Activated CD4-positive, alpha-beta T cell treated with anti-CD3 and anti-CD28 coated beads, Interleukin-2, amount 50 U/mL, for 1 hour (primary cell): Measurements from ENCODE around the gene SERPINE1.
"Not testable (repeated sequence)": the region's sequence is repeated elsewhere in the genome, so short reads cannot be mapped to it uniquely, and the experiment has no call there.

Source experiments
- DNase-seq: peaks from one replicate; pipeline ENCODE4 v3.0.0-alpha.2; 2020

The SERPINE1 gene

DNA sequence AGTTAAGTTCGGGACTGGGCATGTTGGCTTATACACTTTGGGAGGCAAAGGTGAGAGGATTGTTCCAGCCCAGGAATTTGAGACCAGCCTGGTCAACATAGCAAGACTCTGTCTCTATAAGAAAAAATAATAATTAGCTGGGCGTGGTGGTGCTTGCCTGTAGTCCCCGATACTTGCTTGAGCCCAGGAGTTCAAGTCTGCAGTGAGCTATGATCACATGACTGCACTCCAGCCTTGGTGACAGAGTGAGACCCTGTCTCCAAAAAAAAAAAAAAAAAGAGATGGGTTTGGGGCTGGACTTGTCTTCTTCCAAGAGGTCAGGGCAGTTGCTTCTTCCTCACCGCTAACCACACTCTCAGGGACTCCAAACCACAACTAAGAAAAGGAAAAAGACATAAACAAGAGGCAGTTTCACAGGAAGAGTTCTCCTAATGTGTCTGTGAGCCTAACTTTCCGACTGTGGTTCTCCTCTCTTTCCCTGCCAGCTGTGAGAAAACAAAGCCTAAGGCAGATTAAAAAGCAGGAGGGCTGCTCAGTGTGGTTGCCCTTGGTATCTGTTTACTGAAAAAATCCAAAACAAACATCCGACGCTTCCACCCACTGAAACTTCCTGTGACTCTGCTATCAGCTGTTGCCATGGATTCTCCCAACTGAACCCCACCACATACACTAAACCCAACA lies 2.4 kb upstream of the SERPINE1 start:
- no peak for DNase-seq

DNA sequence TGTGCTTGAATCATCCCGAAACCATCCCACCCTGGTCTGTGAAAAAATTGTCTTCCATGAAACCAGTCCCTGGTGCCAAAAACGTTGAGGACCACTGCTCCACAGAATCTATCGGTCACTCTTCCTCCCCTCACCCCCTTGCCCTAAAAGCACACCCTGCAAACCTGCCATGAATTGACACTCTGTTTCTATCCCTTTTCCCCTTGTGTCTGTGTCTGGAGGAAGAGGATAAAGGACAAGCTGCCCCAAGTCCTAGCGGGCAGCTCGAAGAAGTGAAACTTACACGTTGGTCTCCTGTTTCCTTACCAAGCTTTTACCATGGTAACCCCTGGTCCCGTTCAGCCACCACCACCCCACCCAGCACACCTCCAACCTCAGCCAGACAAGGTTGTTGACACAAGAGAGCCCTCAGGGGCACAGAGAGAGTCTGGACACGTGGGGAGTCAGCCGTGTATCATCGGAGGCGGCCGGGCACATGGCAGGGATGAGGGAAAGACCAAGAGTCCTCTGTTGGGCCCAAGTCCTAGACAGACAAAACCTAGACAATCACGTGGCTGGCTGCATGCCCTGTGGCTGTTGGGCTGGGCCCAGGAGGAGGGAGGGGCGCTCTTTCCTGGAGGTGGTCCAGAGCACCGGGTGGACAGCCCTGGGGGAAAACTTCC lies 784 bp upstream of the SERPINE1 start:
- no peak for DNase-seq

DNA sequence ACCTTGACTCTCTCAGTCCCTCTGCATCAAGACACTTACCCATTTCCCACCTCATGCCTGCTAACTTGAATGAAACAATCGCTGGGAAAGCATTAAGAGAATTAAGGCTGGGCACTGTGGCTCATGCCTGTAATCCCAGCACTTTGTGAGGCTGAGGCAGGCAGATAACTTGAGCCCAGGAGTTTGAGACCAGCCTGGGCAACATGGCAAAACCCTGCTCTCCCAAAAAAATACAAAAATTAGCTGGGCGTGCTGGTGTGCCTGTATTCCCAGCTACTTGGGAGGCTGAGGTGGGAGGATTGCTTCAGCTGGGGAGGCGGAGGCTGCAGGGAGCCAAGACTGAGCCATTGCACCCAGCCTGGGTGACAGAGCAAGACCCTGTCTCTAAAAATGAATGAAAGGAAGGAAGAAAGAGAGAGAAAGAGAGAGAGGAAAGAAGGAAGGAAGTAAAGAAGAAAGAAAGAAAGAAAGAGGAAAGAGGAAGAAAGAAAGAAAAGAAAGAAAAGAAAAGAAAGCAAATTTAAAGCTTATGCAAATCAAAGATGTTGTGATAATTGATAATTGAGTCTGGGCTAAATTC lies 646 bp downstream of the SERPINE1 start:
- DNase-seq = no peak

DNA sequence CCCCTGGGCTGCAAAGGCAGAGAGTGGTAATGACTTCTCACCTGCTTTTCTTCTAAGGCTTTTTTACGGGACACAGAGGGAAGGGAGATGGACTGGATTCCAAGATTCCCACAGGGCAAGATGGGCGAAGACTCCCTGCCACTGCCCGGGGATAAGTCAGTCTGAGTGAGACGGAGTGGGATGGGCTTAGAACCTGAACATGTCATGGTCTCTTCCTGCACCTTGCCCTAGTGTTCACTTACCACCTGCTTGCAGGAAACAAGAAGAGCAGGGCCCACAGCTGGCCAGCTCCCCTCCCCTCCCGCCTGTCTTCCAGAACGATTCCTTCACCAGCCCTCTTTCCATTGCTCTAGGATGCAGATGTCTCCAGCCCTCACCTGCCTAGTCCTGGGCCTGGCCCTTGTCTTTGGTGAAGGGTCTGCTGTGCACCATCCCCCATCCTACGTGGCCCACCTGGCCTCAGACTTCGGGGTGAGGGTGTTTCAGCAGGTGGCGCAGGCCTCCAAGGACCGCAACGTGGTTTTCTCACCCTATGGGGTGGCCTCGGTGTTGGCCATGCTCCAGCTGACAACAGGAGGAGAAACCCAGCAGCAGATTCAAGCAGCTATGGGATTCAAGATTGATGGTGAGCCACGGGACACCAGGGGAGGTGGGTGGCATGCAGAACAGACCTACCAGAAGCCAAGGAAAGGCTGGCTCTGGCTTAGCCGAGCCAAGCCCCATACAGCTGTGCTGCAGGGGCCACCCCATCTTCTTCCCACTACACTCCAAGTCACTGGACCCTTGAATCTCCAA lies 1.3 kb downstream of the SERPINE1 start:
- DNase-seq = no peak

DNA sequence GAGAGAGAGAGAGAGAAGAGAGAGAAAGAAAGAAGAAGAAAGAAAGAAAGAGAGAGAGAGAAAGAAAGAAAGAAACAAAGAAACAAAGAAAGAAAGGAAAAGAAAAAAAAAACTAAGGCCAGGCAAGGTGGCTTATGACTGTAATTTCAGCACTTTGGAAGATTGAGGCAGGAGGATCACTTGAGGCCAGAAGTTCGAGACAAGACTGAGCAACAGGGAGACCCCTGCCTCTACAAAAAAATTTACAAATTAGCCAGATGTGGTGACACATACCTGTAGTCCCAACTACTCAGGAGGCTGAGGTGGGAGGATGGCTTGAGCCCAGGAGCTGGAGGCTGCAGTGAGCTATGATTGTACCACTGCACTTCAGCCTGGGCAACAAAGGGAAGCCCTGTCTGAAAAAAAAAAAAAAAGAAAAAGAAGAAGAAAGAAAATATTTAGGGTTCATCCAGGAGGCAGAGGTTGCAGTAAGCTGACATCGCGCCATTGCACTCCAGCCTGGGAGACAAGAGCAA lies 2.8 kb downstream of the SERPINE1 start:
- DNase-seq = no peak

DNA sequence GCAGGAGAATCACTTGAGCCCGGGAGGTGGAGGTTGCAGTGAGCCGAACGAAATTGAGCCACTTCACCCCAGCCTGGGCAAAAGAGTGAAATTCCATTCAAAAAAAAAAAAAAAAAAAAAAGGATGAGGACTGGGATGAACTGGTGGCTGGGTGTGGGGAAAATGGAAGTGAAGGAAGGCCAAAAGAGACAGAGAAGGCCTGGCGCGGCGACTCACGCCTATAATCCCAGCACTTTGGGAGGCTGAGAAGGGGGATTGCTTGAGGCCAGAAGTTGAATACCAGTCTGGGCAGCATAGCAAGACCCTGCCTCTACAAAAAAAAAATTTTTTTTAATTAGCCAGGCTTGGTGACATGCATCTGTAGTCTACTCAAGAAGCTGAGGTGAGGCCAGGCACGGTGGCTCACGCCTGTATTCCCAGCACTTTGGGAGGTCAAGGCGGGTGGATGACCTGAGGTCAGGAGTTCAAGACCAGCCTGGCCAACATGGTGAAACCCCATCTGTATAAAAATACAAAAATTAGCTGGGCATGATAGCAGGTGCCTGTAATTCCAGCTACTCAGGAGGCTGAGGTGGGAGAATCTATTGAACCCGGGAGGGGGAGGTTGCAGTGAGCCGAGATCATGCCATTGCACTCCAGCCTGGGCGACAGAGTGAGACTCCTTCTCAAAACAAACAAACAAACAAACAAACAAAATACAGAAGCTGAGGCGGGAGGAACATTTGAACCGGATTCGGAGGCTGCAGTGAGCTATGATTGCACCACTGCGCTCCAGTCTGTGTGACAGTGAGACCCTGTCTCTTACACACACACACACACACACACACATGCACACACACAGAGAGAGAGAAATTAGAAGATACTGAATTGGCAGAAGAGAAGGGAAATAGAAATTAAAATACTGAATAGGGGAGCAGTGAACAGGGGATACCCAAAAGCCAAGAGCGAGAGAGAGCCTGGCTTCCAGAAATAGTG lies 6.0 kb downstream of the SERPINE1 start:
- not testable (repeated sequence) for DNase-seq

DNA sequence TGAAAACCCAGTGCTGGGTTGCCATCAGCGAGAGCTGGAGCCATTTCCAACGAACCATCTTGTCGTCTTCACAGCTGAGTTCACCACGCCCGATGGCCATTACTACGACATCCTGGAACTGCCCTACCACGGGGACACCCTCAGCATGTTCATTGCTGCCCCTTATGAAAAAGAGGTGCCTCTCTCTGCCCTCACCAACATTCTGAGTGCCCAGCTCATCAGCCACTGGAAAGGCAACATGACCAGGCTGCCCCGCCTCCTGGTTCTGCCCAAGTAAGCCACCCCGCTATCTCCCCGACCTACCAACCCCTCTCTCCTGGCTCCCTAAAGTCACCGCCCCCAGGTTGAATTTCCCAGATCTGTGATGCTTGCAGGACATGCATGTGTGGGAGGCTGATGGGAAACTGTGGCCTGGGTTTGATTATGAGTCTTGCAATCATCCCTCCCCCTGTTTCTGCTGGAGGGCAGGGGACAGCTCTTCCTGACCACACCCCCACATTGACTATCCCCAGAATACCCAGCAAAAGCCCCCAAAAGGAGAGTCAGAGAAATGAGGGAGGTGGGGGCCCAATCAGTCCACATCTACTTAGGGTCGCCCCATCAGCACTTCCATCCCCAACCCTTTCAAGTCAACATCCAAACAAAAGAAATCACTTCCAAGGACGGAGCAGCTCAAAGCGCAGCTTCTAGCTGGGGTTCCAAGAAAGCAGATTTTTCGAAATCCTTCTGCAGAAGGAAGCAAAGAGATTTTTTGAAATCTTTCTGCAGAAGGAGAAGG lies 6.9 kb downstream of the SERPINE1 start:
- DNase-seq = no peak

DNA sequence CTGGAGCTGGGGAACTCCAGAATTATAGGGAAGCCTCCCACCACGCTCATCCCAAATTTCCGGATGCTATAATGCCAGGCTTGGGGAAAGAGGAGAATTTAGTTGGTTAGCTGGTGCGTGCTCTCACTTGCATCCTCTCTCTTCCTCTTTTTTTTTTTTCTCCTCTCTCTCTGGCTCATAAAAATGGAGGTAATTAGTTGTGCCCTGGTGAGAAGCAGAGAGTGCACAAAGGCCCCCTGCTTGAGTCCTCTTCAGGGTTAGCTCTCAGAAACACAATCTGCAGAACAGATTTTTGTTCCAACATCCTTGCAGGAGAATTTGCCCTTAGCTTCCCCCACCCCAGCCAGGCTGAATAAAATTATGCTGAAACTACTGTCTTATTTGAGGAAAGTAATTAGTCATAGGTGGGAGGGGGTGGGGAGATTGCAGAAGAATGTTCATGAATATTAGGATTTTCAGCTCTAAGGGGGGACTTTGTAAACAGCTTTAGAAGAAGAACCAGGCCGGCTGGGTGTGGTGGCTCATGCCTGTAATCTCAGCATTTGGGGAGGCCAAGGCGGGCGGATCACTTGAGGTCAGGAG lies 7.6 kb downstream of the SERPINE1 start:
- DNase-seq = no peak

DNA sequence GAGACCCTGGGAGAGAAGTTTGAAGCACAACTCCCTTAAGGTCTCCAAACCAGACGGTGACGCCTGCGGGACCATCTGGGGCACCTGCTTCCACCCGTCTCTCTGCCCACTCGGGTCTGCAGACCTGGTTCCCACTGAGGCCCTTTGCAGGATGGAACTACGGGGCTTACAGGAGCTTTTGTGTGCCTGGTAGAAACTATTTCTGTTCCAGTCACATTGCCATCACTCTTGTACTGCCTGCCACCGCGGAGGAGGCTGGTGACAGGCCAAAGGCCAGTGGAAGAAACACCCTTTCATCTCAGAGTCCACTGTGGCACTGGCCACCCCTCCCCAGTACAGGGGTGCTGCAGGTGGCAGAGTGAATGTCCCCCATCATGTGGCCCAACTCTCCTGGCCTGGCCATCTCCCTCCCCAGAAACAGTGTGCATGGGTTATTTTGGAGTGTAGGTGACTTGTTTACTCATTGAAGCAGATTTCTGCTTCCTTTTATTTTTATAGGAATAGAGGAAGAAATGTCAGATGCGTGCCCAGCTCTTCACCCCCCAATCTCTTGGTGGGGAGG lies 10.8 kb downstream of the SERPINE1 start:
- DNase-seq = no peak

DNA sequence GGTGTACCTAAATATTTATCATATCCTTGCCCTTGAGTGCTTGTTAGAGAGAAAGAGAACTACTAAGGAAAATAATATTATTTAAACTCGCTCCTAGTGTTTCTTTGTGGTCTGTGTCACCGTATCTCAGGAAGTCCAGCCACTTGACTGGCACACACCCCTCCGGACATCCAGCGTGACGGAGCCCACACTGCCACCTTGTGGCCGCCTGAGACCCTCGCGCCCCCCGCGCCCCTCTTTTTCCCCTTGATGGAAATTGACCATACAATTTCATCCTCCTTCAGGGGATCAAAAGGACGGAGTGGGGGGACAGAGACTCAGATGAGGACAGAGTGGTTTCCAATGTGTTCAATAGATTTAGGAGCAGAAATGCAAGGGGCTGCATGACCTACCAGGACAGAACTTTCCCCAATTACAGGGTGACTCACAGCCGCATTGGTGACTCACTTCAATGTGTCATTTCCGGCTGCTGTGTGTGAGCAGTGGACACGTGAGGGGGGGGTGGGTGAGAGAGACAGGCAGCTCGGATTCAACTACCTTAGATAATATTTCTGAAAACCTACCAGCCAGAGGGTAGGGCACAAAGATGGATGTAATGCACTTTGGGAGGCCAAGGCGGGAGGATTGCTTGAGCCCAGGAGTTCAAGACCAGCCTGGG lies 11.4 kb downstream of the SERPINE1 start:
- DNase-seq = peak; percentile 63

DNA sequence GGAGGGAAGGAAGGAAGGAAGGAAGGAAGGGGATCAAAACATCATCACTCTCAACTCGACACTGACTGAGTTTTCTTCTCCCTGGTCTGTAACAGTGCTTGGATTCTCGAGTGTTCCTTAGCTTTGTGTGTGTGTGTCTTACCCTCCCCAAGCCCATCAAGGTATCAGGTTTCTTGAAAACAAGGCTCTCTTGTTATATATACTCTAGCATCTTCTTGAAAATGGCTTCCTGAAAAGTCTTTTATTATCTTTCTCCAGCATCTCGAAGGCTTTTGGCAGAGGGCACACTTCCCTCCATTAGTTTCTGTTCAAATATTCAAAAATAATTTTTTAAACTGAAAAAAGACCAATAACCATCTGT lies 13.4 kb downstream of the SERPINE1 start:
- no peak for DNase-seq

DNA sequence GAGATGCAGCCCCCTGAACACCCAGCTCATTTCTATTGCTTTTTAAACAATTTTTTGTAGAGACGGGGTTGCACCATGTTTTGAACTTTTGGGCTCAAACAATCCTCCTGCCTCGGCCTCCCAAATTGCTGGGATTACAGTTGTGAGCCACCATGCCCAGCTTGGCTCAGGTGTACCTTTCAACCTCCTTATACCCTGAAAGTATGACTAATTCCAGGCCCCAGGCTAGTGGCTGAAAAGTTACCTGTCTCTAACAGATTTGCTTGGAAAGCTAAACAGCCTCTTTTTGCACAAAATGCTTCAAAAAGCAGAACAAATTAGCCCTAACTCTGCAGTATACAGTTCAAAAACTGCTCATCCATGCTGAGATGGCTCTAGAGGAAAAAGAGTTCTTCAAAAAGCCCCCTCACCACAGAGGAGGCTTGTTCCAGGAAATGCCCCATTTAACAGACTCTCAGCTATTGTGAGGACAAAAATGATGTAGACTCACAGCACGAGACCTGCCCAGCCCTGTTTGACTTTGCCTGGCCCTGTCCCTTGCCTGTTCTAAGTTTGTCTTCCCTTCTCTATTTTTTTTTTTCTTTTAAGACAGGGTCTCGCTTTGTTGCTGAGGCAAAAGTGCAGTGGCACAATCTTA lies 14.0 kb downstream of the SERPINE1 start:
- DNase-seq = no peak

DNA sequence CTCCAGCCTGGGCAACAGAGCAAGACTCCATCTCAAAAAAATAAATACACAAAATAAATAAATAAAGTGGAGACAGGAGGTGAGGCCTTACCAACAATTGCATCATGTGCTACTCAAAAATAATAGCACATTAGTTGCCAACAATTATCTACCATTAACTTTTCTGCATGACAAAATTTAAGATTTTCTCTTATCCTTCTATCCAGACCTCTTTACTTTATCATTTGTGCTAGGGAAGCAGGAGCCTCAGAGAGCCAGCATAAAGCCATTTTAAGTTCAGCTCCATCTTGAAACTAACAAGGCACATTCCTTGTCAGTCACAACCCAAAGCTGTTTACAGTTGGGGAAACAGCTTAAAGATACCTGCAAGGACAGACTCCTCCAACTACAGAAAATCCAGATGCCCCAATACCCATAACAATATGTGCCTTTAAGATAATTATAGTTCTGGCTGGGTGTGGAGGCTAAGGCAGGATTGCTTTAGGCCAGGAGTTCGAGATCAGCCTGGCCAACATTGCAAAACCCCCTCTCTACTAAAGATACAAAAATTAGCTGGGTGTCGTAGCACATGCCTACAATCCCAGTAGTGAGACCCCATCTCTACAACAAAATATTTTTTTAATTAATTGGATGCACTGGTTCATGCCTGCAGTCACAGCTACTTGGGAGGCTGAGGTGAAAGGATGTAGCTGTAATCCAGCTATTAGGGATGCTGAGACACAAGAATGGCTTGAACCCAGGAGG lies 25.2 kb downstream of the SERPINE1 start:
- no peak for DNase-seq

DNA sequence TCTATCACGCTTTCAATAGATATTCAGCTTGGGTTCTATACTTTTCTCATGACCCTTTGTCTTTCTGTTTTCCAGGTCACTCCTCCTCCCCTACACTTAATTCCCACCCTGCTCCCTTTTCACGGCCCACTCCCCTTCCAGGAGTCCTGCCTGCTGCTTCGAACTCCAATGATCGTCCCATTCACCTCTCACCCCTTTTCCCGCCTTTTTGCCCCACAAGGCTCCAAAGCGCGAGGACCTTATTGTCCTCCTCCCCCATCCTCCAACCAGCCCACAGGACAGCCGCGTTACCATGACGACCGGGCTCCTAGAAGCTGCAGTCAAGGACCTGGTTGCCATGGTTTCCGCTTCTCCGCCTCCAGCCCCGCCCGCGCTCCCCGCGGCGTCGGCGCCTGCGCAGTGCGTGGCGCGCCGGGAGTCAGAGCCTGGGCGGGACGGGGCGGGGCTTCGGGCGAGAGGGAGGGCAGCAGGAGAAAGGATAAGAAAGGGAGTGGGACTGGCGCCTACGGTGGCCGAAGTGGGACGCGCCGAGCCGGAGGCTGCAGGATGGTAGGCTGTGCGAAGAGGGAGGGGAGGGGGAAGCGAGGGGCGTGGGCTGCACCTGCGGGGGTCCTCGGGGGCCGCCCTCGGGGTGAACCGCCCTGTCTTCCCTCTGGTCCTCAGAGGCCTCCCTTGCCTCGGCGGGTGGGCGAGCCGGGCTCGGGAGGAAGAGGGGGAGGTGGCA lies 27.2 kb downstream of the SERPINE1 start, which contains the start of gene AP1S1:
Gene AP1S1, plus strand, starts transcription at position 508 of the 724 bp plus-strand sequence. Its CDS starts 39 bp downstream, at position 547.
- peak; percentile 92 for DNase-seq

DNA sequence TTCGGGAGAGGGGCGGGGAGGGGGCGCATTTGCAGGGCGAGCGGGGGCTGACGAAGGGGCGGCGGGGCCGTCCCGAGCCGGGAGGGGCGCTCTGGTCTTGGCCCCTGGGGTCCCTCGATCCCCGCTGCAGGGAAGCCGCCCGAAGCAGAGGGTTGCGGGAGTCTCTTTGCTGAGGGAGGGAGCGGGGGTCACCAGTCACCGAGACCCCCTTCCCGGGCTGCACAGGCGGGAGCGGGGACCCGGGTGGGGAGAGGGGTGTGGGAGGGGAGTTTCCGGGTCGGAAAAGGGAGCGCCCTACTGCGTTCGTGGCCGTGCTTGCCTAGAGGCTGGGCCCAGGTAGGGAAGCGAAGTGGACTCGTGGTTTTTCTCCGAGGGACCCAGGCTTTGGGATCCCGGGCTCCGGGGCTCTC lies 27.8 kb downstream of the SERPINE1 start:
- DNase-seq = no peak

DNA sequence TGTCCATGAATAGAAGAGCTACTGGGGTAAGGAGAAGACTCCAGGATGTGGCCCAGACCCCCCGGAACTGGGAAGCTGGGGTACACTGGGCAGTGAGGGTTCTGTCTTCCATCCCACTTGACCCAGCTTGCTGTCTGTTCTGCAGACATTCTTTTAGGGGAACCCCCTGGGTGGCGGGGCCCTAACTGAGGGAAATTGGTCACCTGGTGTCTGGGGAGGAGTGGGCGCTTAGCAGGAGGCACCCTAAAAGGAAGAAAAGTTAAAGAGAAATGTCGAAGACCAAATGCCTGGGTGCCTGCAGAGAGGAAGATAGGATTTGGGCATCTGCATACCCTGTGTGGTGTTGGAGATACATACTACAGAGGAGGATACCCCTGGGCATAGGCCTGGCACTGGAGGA lies 28.4 kb downstream of the SERPINE1 start:
- no peak for DNase-seq

DNA sequence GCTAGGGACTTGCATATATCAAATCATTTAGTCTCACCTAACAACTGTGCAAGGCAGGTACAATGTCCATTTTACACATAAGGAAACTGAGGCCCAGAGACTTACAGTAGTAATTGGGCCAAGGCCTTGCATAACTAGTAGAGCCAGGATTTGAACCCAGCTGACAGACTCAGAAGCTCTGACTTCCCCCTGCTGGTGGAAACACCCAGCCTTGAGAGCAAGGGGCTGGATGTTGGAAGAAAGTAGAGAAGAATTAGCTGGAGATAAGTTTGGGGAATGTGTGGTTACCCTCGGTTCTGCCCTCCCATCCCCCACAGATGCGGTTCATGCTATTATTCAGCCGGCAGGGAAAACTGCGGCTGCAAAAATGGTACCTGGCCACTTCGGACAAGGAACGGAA lies 29.4 kb downstream of the SERPINE1 start:
- DNase-seq = no peak
